ENCODE measurements around the gene TULP3. TPM values are rescaled to one million over a fixed set of nuclear protein-coding genes. Genes with fewer than 3 reads are reported as not detected.

Gene TULP3
- polyA plus RNA-seq, 1 donor, result 12.3 TPM

DNA sequence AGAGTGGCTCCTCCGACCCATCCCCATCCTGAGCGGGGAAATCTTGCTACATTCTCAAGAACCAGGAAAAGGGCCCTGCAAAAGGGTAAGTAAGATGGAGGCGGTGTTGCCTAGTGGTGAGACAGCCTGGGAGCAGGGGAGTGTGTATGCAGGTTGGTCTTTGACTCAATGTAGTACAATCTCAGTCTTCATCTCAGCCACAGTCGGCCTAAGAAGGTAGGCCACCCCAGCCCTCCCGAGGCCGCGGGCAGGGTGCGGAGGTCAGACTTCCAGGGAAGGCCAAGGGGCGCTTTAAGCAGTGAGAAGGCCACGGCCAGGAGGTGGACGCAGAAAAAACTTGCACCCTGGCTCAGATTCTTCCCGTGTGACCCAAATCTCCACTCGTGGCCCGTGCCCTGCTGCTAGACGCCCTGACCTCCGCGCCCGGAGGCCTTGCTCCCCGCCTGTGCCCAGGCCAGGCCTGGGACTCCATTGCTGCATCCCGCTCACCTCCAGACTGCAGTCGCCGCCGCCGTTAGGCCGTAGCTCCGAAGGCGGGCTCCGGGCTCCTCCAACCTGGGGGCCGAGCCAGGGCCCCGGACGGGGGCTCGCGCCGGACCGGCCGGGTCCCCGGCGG lies 14.2 kb upstream of the TULP3 start:
- peak in 1 of 2 donors; percentile 49 for DNase-seq
- Histone ChIP-seq H3K27ac (ENCODE audit: low read length) (no peak overlapping the region), H3K4me3 (ENCODE audit: low read length) (peak overlapping the region; percentile 60), H3K36me3 (ENCODE audit: control insufficient read depth, insufficient read depth, low read length) (peaks cover 8% of the 10 kb centered on the region), H3K27me3 (ENCODE audit: control insufficient read depth, insufficient read depth, low read length) (no peaks in the 10 kb centered on the region), H3K9me3 (ENCODE audit: control insufficient read depth, low read depth, low read length) (no peaks in the 10 kb centered on the region), H3K4me1 (ENCODE audit: control insufficient read depth, insufficient read depth, low read length) (peaks cover 14% of the 10 kb centered on the region)
- WGBS (ENCODE audit: insufficient coverage, low lambda C conversion rate), result no CpG with 5 or more reads among the region's 38 CpGs

DNA sequence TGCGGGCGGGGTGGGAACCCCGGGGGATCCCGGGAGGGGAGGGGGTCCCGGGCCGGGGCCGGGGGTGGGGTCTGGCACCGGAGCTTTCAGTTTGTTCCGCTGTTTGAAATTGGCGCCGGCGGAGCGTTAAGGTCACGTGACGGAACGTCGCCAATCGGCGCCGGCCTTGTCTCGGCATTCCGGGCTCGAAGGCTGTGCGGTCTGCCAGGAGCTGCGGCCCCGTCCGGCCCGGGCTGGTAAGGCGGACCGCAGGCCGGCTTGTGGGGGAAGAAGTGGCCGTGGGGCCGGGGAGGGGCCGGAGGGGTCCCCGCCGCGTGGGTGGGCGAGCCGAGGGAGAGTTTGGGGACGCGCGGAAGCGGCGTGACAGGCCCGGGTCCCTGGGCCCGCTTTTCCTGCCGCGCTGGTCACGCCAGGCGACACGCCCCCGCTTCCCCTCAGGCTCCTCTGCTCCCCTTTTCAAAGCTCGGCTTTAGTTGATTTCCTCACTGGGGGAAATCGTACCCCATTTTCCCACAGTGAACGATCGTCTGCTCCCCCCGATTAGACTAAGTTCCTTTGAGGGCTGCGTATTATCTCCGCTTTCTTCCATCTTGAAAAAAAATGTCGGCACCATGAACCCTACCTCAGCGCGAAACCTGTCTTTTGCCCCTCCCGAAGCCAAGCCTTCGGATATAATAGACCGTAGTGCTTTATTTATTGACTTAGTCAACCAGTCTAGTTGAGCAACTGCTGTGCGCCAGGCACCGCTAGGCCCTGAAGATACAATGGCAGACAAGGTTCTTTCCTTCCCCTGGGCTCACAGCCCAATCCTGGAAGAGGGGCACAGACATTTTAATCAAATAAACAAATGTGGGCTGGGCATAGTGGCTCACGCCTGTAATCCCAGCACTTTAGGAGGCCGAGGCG lies 13.4 kb upstream of the TULP3 start, which contains the start of the genes FOXM1 and RHNO1:
Gene FOXM1, minus strand, starts transcription at position 128 of the 906 bp plus-strand sequence. CDS start 2,696 bp downstream, outside the sequence.
Gene RHNO1, plus strand, starts transcription at position 177 of the 906 bp plus-strand sequence. CDS start 8,144 bp downstream, outside the sequence.
- DNase-seq, result peak; percentile 87 to 90
- H3K4me1 ChIP-seq (ENCODE audit: control insufficient read depth, insufficient read depth, low read length), result peaks cover 14% of the 10 kb centered on the region
- no CpG with 5 or more reads among the region's 70 CpGs for WGBS (ENCODE audit: insufficient coverage, low lambda C conversion rate)

DNA sequence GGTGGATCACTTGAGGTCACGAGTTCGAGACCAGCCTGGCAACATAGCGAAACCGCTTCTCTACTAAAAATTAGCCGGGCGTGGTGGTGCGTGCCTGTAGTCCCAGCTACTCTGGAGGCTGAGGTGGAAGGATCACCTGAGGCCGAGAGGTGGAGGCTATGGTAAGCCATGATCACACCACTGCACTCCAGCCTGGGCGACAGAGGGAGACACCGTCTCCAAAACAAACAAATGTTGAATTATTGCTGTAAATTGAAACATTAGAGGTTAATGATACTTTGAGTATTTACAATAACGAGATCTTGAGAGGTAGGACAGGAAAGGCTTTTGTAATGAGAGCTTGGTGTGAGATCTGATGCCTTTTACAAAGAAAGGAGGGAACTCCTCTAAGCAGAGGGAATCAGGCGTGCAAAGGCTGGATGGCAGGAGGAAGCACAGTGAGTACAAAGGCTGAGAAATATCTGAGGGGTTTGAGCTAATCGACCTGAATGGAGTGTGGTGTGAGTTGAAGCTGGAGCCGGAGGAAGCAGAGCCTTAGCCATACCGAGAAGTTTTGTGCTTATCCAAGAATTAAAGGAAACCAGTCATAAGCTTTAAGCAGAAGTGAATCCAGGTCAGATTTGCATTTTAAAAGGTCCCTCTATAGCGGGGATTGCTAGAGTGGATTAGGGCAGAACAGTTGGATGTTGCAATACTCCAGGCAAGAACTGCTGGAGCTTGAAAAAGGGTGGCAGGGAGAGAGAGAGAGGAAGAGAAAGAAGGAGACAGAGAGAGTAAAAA lies 12.5 kb upstream of the TULP3 start:
- Histone ChIP-seq H3K27ac (ENCODE audit: low read length) (peak overlapping the region; percentile 90), H3K36me3 (ENCODE audit: control insufficient read depth, insufficient read depth, low read length) (peaks cover 4% of the 10 kb centered on the region), H3K27me3 (ENCODE audit: control insufficient read depth, insufficient read depth, low read length) (no peaks in the 10 kb centered on the region), H3K4me1 (ENCODE audit: control insufficient read depth, insufficient read depth, low read length) (peaks cover 14% of the 10 kb centered on the region), H3K4me3 (ENCODE audit: low read length) (peak overlapping the region; percentile 79), H3K9me3 (ENCODE audit: control insufficient read depth, low read depth, low read length) (no peaks in the 10 kb centered on the region)
- DNase-seq, result peak in 1 of 2 donors; percentile 54
- 28% methylated on average over 3 of the region's 16 CpGs for WGBS (ENCODE audit: insufficient coverage, low lambda C conversion rate)

More for the DNA sequence above, 13.4 kb upstream of the TULP3 start, which contains the start of the genes FOXM1 and RHNO1:
- Histone ChIP-seq H3K27ac (ENCODE audit: low read length) (peak within 1 kb of the TSS; percentile 90), H3K27me3 (ENCODE audit: control insufficient read depth, insufficient read depth, low read length) (no peaks in the 10 kb centered on the region), H3K4me3 (ENCODE audit: low read length) (peak within 1 kb of the TSS; percentile 79), H3K36me3 (ENCODE audit: control insufficient read depth, insufficient read depth, low read length) (peaks cover 4% of the 10 kb centered on the region), H3K9me3 (ENCODE audit: control insufficient read depth, low read depth, low read length) (no peaks in the 10 kb centered on the region)

DNA sequence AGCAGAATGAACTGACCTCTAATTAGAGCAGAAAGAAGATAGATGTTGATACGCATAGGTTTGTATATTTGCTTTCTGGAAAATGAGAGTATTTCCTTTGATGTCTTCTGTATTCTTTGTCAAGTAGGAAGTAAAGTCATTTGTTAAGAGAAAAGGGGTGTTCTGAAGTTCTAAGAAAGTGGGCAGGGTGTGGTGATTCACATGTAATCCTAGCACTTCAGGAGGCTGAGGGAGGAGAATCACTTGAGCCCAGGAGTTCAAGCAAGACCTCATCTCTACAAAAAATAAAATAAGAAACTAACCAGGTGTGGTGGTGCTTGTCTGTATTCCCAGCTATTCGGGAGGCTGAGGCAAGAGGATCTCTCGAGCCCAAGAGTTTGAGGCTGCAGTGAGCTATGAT lies 10.8 kb upstream of the TULP3 start:
- H3K36me3 ChIP-seq (ENCODE audit: control insufficient read depth, insufficient read depth, low read length), result peaks cover 4% of the 10 kb centered on the region
- H3K4me3 ChIP-seq (ENCODE audit: low read length), result no peak overlapping the region
- H3K9me3 ChIP-seq (ENCODE audit: control insufficient read depth, low read depth, low read length), result no peaks in the 10 kb centered on the region

DNA sequence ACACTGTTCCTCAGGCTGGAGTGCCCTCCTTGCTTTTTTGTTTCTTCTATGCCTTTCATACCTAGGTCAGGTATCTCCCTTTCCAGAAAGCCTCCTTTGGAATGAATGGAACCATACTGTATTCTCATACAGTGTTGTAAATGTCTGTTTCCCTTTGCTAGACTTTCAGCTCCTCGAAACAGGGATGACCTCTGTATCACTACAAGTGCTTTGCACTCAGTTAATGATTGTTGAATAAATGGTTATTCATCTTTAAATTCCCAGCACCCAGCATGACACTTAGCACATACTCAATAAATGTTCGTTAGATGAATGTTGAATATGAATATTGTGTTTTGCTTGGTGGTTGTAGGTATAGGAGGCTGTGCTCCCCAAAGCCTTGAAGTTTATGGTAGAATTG lies 5.9 kb upstream of the TULP3 start:
- Histone ChIP-seq H3K36me3 (ENCODE audit: control insufficient read depth, insufficient read depth, low read length) (peaks cover 23% of the 10 kb centered on the region), H3K4me1 (ENCODE audit: control insufficient read depth, insufficient read depth, low read length) (no peaks in the 10 kb centered on the region), H3K9me3 (ENCODE audit: control insufficient read depth, low read depth, low read length) (no peaks in the 10 kb centered on the region), H3K27me3 (ENCODE audit: control insufficient read depth, insufficient read depth, low read length) (no peaks in the 10 kb centered on the region), H3K27ac (ENCODE audit: low read length) (no peak overlapping the region), H3K4me3 (ENCODE audit: low read length) (no peak overlapping the region)
- WGBS (ENCODE audit: insufficient coverage, low lambda C conversion rate), result no CpG with 5 or more reads among the region's 2 CpGs
- no peak for DNase-seq

More for the DNA sequence above, 10.8 kb upstream of the TULP3 start:
- peaks cover 14% of the 10 kb centered on the region for H3K4me1 ChIP-seq (ENCODE audit: control insufficient read depth, insufficient read depth, low read length)
- DNase-seq, result no peak
- no CpG with 5 or more reads among the region's 3 CpGs for WGBS (ENCODE audit: insufficient coverage, low lambda C conversion rate)
- H3K27me3 ChIP-seq (ENCODE audit: control insufficient read depth, insufficient read depth, low read length), result no peaks in the 10 kb centered on the region
- H3K27ac ChIP-seq (ENCODE audit: low read length), result no peak overlapping the region

DNA sequence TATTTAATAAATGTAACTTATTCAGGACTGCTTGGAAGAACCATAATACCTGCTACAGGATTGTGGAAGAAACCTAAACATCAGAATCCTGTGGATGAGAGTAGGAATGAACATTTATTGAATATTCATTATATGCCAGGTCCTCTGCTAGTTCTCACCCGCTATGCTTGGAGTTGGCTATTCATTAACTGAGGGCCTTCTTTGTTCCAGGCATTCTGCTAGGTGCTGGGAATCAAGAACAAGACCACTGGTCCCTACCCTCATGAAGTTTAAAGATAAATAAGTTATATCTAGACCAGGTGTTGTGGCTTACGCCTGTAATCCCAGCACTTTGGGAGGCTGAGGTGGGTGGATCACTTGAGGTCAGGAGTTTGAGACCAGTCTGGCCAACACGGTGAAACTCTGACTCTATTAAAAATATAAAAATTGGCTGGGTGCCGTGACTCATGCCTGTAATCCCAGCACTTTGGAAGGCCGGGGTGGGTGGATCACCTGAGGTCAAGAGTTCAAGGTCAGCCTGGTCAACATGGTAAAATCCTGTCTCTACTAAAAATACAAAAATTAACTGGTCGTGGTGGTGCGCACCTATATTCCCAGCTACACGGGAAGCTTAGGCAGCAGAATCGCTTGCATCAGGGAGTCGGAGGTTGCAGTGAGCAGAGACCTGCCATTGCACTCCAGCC lies 3.8 kb upstream of the TULP3 start:
- H3K4me1 ChIP-seq (ENCODE audit: control insufficient read depth, insufficient read depth, low read length), result no peaks in the 10 kb centered on the region
- H3K36me3 ChIP-seq (ENCODE audit: control insufficient read depth, insufficient read depth, low read length), result peaks cover 23% of the 10 kb centered on the region
- no peak for DNase-seq
- no peaks in the 10 kb centered on the region for H3K9me3 ChIP-seq (ENCODE audit: control insufficient read depth, low read depth, low read length)
- WGBS (ENCODE audit: insufficient coverage, low lambda C conversion rate), result no CpG with 5 or more reads among the region's 10 CpGs
- H3K27ac ChIP-seq (ENCODE audit: low read length), result no peak overlapping the region
- no peaks in the 10 kb centered on the region for H3K27me3 ChIP-seq (ENCODE audit: control insufficient read depth, insufficient read depth, low read length)
- H3K4me3 ChIP-seq (ENCODE audit: low read length), result no peak overlapping the region

DNA sequence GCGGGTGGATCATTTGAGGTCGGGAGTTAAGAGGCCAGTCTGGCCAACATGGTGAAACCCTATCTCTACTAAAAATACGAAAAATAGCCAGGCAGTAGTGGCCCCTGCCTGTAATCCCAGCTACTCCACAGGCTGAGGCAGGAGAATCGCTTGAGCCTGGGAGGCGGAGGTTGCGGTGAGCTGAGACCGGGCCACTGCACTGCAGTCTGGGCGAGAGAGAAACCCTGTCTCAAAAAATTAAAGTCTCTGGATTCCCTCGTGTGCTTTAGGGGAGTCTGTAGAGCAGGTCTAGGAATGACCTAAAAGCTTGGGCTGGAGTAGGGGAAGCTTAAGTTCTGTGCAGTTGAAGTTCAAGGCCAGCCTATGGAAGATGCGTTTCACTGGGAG lies 697 bp upstream of the TULP3 start:
- H3K4me1 ChIP-seq (ENCODE audit: control insufficient read depth, insufficient read depth, low read length), result no peaks in the 10 kb centered on the region
- no peak for DNase-seq
- peak overlapping the region; percentile 80 for H3K4me3 ChIP-seq (ENCODE audit: low read length)
- H3K27ac ChIP-seq (ENCODE audit: low read length), result peak overlapping the region; percentile 55
- peaks cover 23% of the 10 kb centered on the region for H3K36me3 ChIP-seq (ENCODE audit: control insufficient read depth, insufficient read depth, low read length)
- H3K27me3 ChIP-seq (ENCODE audit: control insufficient read depth, insufficient read depth, low read length), result no peaks in the 10 kb centered on the region
- WGBS (ENCODE audit: insufficient coverage, low lambda C conversion rate), result no CpG with 5 or more reads among the region's 10 CpGs
- no peaks in the 10 kb centered on the region for H3K9me3 ChIP-seq (ENCODE audit: control insufficient read depth, low read depth, low read length)

DNA sequence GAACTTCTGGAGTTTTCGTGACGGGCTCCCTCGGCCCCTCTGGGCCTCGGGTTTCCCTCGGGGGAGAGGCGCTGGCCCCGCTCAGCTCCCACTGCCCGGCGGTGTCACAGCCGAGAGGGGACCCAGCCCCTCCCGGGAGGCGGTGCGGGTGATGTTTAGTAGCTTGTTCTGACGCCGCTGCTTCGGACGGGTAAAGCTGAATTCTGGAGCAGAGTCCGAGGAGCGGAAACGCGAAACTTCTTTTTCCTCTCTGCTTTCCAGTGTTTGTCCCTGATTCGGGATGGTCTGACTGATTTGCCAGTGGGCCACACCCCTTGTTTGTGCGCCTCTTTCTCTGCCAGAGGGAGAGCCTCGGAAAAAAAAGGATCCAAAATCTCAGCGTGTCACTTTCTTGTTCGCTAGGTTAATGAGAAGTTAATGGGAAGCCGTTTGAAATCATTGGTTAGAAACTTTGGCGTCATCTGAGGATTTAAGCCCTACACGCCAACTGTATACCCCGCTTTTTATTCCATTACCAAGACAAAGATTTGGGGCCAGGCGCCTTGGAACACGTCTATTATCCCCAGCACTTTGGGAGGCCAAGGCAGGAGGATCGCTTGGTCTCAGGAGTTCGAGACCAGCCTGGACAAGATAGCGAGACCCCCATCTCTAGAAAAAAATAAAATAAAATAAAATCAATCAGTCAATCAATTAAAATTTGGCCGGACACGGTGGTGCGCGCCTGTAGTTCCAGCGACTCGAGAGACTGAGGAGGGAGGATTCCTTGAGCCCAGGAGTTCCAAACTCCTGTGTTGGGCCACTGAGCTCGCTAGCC lies 756 bp downstream of the TULP3 start:
- no peaks in the 10 kb centered on the region for H3K9me3 ChIP-seq (ENCODE audit: control insufficient read depth, low read depth, low read length)
- H3K4me3 ChIP-seq (ENCODE audit: low read length), result peak overlapping the region; percentile 80
- H3K36me3 ChIP-seq (ENCODE audit: control insufficient read depth, insufficient read depth, low read length), result peaks cover 15% of the 10 kb centered on the region
- H3K27ac ChIP-seq (ENCODE audit: low read length), result peak overlapping the region; percentile 72
- DNase-seq, result peak; percentile 29 to 72
- no peaks in the 10 kb centered on the region for H3K27me3 ChIP-seq (ENCODE audit: control insufficient read depth, insufficient read depth, low read length)
- WGBS (ENCODE audit: insufficient coverage, low lambda C conversion rate), result 93% methylated on average over 5 of the region's 42 CpGs
- no peaks in the 10 kb centered on the region for H3K4me1 ChIP-seq (ENCODE audit: control insufficient read depth, insufficient read depth, low read length)

DNA sequence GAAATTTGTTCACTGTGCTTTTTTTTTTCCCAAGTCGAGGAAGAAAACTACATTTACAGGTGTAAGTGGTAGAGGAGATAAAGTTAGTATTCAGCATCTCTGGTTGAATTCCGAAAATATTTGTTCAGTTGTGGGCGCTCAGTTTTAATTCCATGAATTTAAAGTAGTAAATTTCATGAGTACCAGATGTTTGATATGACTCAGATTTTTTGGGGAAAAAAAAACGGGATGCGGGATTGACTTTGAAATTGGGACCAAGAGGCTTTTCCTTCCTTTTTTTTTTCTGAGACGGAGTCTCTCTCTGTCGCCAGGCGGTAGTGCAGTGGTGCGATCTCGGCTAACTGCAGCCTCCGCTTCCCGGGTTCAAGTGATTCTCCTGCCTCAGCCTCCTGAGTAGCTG lies 1.6 kb downstream of the TULP3 start:
- Histone ChIP-seq H3K4me1 (ENCODE audit: control insufficient read depth, insufficient read depth, low read length) (no peaks in the 10 kb centered on the region), H3K27me3 (ENCODE audit: control insufficient read depth, insufficient read depth, low read length) (no peaks in the 10 kb centered on the region), H3K4me3 (ENCODE audit: low read length) (no peak overlapping the region), H3K36me3 (ENCODE audit: control insufficient read depth, insufficient read depth, low read length) (peaks cover 13% of the 10 kb centered on the region), H3K9me3 (ENCODE audit: control insufficient read depth, low read depth, low read length) (no peaks in the 10 kb centered on the region), H3K27ac (ENCODE audit: low read length) (no peak overlapping the region)
- WGBS (ENCODE audit: insufficient coverage, low lambda C conversion rate), result 74% methylated on average over 3 of the region's 12 CpGs
- no peak for DNase-seq

Data from large intestine (tissue), 3 donors.